GM21381 (cell line): ENCODE data around the gene SSTR4.

ENCODE experiments used
- ATAC-seq: cut with Tn5 transposase; IDR thresholded peaks from one replicate; pipeline ENCODE4 v1.9.1; 2021; ENCODE audit warnings: mild to moderate bottlenecking, moderate library complexity; ENCODE audit not compliant: unreplicated experiment

Gene SSTR4

GRCh38 chr20:23039885-23040508 is 4.9 kb downstream of the SSTR4 start:
- no peak for ATAC-seq

- no peak for ATAC-seq
Observed at GRCh38 chr20:23042270-23042669, 7.2 kb downstream of the SSTR4 start.

DNA sequence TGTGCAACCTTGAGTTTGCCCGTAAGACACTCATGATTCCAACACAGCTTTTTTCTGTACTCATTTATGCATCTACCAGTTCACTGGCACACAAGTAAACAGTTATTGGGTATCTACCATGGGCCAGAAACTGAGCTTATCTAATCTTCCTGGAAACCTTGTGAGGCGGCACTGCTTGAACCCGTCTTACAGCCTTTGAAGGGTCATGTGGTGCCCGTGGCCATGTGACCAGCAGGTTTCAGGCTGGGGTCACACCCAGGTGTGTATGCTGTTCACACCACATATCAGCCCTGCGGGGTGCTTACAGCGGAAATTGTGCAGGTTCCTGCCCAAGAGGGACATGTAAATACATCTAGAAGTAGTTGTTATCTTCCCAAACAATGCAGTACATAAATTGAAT is 8.3 kb downstream of the SSTR4 start:
- ATAC-seq, result no peak

GRCh38 chr20:23046431-23046830 is 11.3 kb downstream of the SSTR4 start:
- no peak for ATAC-seq

DNA sequence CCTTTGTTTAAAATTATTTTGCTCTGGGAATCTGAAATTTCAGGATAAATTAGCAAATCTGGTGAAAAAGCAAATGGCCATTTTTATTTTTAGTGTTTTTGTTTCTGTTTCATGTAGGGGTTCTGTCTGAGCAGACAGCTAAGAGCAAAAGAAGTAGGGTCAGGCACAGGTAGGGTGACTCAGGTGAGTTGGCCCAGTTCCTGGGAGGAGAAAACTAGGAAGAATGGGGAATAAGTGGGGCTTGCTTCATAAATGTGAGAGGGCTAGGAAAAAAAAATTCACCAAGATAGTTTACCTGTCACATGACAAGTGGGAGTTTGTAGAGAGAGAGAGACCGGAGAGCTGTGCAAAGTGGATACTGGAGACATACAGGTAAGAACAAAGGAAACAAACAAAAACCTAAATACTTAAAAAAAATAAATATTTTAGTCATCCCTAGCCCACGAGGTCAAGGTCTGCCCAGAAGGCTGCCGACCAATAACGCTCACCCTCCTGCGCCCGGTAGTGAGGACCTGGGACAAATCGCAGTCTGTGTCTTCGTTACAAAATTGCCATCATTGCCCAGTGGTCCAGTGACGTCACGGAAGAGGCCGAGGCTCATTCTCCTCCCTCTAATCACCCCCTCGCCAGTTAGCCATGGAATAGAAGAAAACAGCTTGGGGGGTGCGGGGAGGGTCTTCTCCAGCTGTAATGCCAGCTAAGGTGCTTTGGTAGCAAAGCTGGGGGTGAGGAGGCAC is 12.1 kb downstream of the SSTR4 start:
- ATAC-seq, result no peak

- ATAC-seq, result no peak
Observed at GRCh38 chr20:23047738-23048214, 12.7 kb downstream of the SSTR4 start.

- no peak for ATAC-seq
Observed at GRCh38 chr20:23048283-23049200, 13.4 kb downstream of the SSTR4 start.

- ATAC-seq, result no peak
Observed at GRCh38 chr20:23049201-23050075, 14.3 kb downstream of the SSTR4 start, which contains the start of gene THBD. THBD (minus strand) TSS chr20:23049672; CDS start chr20:23049504, 168 bp downstream.

DNA sequence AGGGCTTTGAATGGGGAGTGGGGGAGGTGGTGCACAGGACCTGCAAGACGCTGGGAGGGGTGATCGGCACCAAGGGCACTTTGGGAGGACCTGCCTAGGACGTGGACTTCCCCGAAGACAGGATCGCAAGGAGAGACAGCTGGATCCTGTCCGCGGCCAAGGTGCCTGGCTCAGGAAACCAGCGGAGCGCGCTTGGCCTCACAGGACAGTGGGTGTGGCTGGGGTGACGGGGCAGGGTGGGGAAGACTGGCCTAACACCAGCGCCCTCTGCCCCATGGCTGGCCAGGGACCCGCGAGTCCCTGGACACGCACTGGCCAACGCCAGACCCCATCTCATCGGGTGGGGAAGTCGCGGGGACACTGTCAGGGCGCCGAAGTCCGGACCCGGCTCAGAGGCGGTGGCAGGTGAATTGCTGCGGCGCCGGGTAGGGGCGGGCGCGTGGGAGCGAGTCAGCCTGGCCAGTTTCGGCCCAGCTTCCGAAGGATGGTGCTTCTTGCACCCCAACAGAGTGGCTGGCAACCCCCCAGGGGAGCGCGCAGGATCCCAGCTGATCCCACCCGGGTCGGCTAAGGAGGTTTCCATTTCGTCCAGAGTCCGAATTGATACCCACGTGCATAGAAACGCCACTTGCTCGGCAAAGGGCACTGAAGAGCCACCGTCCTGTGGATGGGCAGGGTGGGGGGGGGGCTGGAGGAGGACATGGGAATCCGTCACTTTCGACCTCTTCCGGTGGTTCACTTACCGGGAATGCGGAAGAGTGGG is 15.1 kb downstream of the SSTR4 start:
- no peak for ATAC-seq

GRCh38 chr20:23050847-23051627 is 15.9 kb downstream of the SSTR4 start:
- no peak for ATAC-seq

GRCh38 chr20:23052904-23053303 is 17.8 kb downstream of the SSTR4 start:
- no peak for ATAC-seq

DNA sequence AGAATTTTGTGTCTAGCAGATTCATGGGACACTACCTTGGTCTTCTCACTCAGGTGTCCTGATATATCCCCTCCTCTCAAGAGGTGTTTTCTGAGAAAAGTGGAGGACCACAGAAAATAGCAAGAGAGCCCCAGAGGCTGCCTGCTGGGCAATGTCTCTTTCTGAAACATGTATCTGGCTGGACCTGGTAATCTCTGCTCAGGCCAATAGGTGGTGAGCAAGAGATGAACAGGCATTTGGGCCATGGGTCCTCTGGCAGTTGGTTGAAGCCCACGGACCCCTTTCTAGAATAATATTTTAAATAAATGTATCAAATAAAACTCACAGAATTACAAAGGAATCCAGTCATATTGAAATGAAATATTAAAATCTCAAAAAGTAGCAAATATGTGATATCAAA is 23.1 kb downstream of the SSTR4 start:
- ATAC-seq, result no peak

- no peak for ATAC-seq
Observed at GRCh38 chr20:23059001-23059400, 23.9 kb downstream of the SSTR4 start.

- ATAC-seq, result no peak
Observed at GRCh38 chr20:23059846-23060245, 24.7 kb downstream of the SSTR4 start.

GRCh38 chr20:23060629-23061028 is 25.5 kb downstream of the SSTR4 start:
- no peak for ATAC-seq

GRCh38 chr20:23061262-23061661 is 26.1 kb downstream of the SSTR4 start:
- no peak for ATAC-seq

- no peak for ATAC-seq
Observed at GRCh38 chr20:23061734-23062561, 26.8 kb downstream of the SSTR4 start.

- no peak for ATAC-seq
Observed at GRCh38 chr20:23062632-23063031, 27.5 kb downstream of the SSTR4 start.
